CD14-positive monocyte (primary cell): ENCODE results near the gene ARMC9. TPM values are rescaled to one million over a fixed set of nuclear protein-coding genes. Genes with fewer than 3 reads are reported as not detected.

ENCODE experiments used
- DNase-seq, 3 donors: peaks; one replicate each; pipeline ENCODE4 v3.0.0-alpha.2; 2011 to 2022
- H2AFZ ChIP-seq: 2 replicates; pipeline ENCODE4 v1.6.0; 2012; ENCODE audit warnings: mild to moderate bottlenecking, low read depth, low read length, inconsistent platforms; ENCODE audit not compliant: insufficient read depth, poor library complexity, severe bottlenecking
- H3K27ac ChIP-seq, 2 donors: 1 replicate in 1 of 2; 2 replicates in 1 of 2; pipeline ENCODE4 v1.5.1; 2012 to 2013; ENCODE audit warnings: low read length in 2 of 2, control low read depth in 1 of 2, inconsistent platforms in 1 of 2, low read depth in 1 of 2, mild to moderate bottlenecking in 1 of 2
- H3K27me3 ChIP-seq, 2 donors: one replicate each; pipeline versions ENCODE4 v1.6.0 to v1.6.1; 2011 to 2013; ENCODE audit warnings: low read length in 2 of 2; ENCODE audit not compliant: control insufficient read depth in 2 of 2, insufficient read depth in 2 of 2
- H3K36me3 ChIP-seq, 2 donors: replicated peaks in 1 of 2; 1 replicate in 1 of 2; 2 replicates in 1 of 2; pipeline versions ENCODE4 v1.5.1 to v1.6.1; 2012 to 2013; ENCODE audit warnings: low read length in 2 of 2, control low read depth in 1 of 2, inconsistent platforms in 1 of 2, mild to moderate bottlenecking in 1 of 2; ENCODE audit not compliant: insufficient read depth in 2 of 2, control insufficient read depth in 1 of 2
- H3K4me1 ChIP-seq, 2 donors: 1 replicate in 1 of 2; 2 replicates in 1 of 2; pipeline versions ENCODE4 v1.5.1 to v1.6.1; 2012 to 2013; ENCODE audit warnings: low read length in 2 of 2, control low read depth in 1 of 2, inconsistent platforms in 1 of 2, mild to moderate bottlenecking in 1 of 2, moderate library complexity in 1 of 2; ENCODE audit not compliant: insufficient read depth in 2 of 2, control insufficient read depth in 1 of 2
- H3K4me2 ChIP-seq: replicated peaks from 2 replicates; pipeline ENCODE3; 2012; ENCODE audit warnings: low read length, moderate library complexity, mild to moderate bottlenecking; ENCODE audit not compliant: poor library complexity, severe bottlenecking; ENCODE audit errors: extremely low read depth
- H3K4me3 ChIP-seq, 3 experiments: fragments of 200-600 bp in 1 of 3; sonication (generic) in 1 of 3; replicated peaks in 1 of 3; 1 replicate in 2 of 3; 2 replicates in 1 of 3; pipeline ENCODE4 v1.5.1; 2011 to 2013; ENCODE audit warnings: low read length in 3 of 3, mild to moderate bottlenecking in 3 of 3, control low read depth in 2 of 3, low read depth in 2 of 3, inconsistent platforms in 1 of 3, moderate library complexity in 1 of 3
- H3K79me2 ChIP-seq: 2 replicates; pipeline ENCODE4 v1.6.0; 2012; ENCODE audit warnings: mild to moderate bottlenecking, control low read depth, inconsistent platforms, low read length, moderate library complexity; ENCODE audit not compliant: insufficient read depth
- H3K9ac ChIP-seq: 2 replicates; pipeline ENCODE4 v1.6.0; 2017; ENCODE audit warnings: low read length, mild to moderate bottlenecking; ENCODE audit not compliant: insufficient read depth, poor library complexity, severe bottlenecking
- H3K9me3 ChIP-seq, 2 donors: replicated peaks in 1 of 2; 1 replicate in 1 of 2; 2 replicates in 1 of 2; pipeline versions ENCODE4 v1.5.1 to v1.6.1; 2012 to 2013; ENCODE audit warnings: low read length in 2 of 2, control low read depth in 1 of 2; ENCODE audit not compliant: control insufficient read depth in 1 of 2, insufficient read depth in 1 of 2
- H4K20me1 ChIP-seq: 2 replicates; pipeline ENCODE4 v1.6.0; 2012; ENCODE audit warnings: mild to moderate bottlenecking, low read length, control low read depth, moderate library complexity; ENCODE audit not compliant: insufficient read depth
- H3K27ac Mint-ChIP-seq, 7 donors: one replicate each; pipeline ENCODE4 v1.8.0; 2020; ENCODE audit warnings: mild to moderate bottlenecking in 7 of 7, mixed read lengths in 7 of 7, moderate library complexity in 6 of 7, inconsistent platforms in 2 of 7
- H3K27me3 Mint-ChIP-seq, 3 donors: one replicate each; pipeline ENCODE4 v1.8.0; 2021 to 2022; ENCODE audit warnings: low read depth in 3 of 3, mild to moderate bottlenecking in 3 of 3, mixed read lengths in 3 of 3, moderate library complexity in 3 of 3, inconsistent platforms in 1 of 3
- H3K36me3 Mint-ChIP-seq, 2 donors: one replicate each; pipeline ENCODE4 v1.8.0; 2020; ENCODE audit warnings: mixed read lengths in 2 of 2, inconsistent platforms in 1 of 2, mild to moderate bottlenecking in 1 of 2
- H3K4me1 Mint-ChIP-seq: one replicate; pipeline ENCODE4 v1.8.0; 2020; ENCODE audit warnings: mild to moderate bottlenecking, mixed read lengths
- H3K4me3 Mint-ChIP-seq, 2 donors: one replicate each; pipeline ENCODE4 v1.8.0; 2020; ENCODE audit warnings: mild to moderate bottlenecking in 2 of 2, mixed read lengths in 2 of 2, moderate library complexity in 1 of 2
- H3K9me3 Mint-ChIP-seq, 7 donors: one replicate each; pipeline ENCODE4 v1.8.0; 2020 to 2022; ENCODE audit warnings: mixed read lengths in 7 of 7, mild to moderate bottlenecking in 6 of 7, moderate library complexity in 6 of 7, inconsistent platforms in 2 of 7
- CTCF ChIP-seq: fragments of 200-600 bp; IDR thresholded peaks from one replicate; pipeline ENCODE4 v1.8.0; 2022; ENCODE audit warnings: antibody characterized with exemption, mild to moderate bottlenecking
- WGBS: methylation state at CpG from one replicate; pipeline ENCODE4 v1.1.5; 2013; ENCODE audit warnings: missing lambda C conversion rate; ENCODE audit not compliant: insufficient coverage; 5-methylcytosine and 5-hydroxymethylcytosine counted together
- intact Hi-C, 2 donors: fragments of 100-400 bp; cut with micrococcal nuclease; formaldehyde crosslinking; loops; one replicate each; pipeline versions ENCODE4 v1.15.0 to v1.15.1; 2023
- polyA plus RNA-seq, 3 donors: library from polyadenylated mRNA; depleted of rRNA in 1 of 3; unstranded in 2 of 3; stranded (reverse) in 1 of 3; fragments of 300-500 nt in 2 of 3; fragments of >200 nt in 1 of 3; fragmentation: Illumina TruSeq in 2 of 3; gene quantifications; 1 replicate in 2 of 3; 2 replicates in 1 of 3; pipeline ENCODE4 v1.2.3, GENCODE V29; 2012 to 2021

The ARMC9 gene
- polyA plus RNA-seq, 3 donors: 0.07 to 0.27 TPM; not detected in 1

GRCh38 chr2:231384970-231385369 is 186.5 kb downstream of the ARMC9 start:
- H3K9me3 ChIP-seq: peaks cover 0 to 11% of the 10 kb centered on the region in 2 donors
- intact Hi-C loops: no loop called here
- peak in 2 of 3 donors; percentile 18 to 54 for DNase-seq
- H3K4me2 ChIP-seq: no peak overlapping the region
- peaks cover 18 to 22% of the 10 kb centered on the region in 2 donors for H3K4me1 ChIP-seq
- peaks cover 5 to 18% (median 10%) of the 10 kb centered on the region in 7 donors for H3K9me3 Mint-ChIP-seq
- H3K9ac ChIP-seq: no peak overlapping the region
- H2AFZ ChIP-seq: no peak overlapping the region
- no peak overlapping the region for H3K4me3 ChIP-seq
- peaks cover 36% of the 10 kb centered on the region for H3K4me1 Mint-ChIP-seq
- no peaks in the 10 kb centered on the region for H4K20me1 ChIP-seq
- no peaks in the 10 kb centered on the region for H3K27me3 ChIP-seq
- peaks cover 0 to 4% (median 2%) of the 10 kb centered on the region in 3 donors for H3K27me3 Mint-ChIP-seq
- no peak overlapping the region for H3K27ac Mint-ChIP-seq
- H3K36me3 ChIP-seq: no peaks in the 10 kb centered on the region
- no peak overlapping the region for H3K27ac ChIP-seq
- TF ChIP-seq CTCF: no peak
- no peak overlapping the region for H3K4me3 Mint-ChIP-seq
- no CpG with 5 or more reads among the region's 2 CpGs for WGBS
- no peaks in the 10 kb centered on the region for H3K79me2 ChIP-seq
- H3K36me3 Mint-ChIP-seq: peaks cover 0 to 6% of the 10 kb centered on the region in 2 donors

DNA sequence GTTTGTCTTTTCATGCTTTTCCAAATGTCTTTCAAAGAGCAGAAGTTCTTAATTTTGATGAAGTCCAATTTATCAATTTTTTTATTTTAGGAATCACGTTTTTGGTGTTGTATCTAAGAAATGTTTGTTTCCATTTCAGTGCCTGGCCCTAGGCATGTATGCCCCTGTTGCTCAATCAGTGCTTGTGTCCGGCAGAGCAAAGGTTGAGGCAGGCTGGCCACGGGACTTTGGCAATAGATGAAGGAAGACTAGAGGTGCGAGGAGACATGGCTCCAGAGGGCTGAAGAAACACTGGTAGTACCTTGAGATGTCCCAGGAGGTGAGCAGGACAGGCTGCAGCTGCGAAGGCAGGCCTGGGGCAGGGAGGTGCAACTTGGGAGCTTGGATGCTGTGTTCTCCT is 187.0 kb downstream of the ARMC9 start:
- Histone ChIP-seq H3K79me2 (no peaks in the 10 kb centered on the region), H3K9me3 (peaks cover 0 to 11% of the 10 kb centered on the region in 2 donors), H3K27ac (no peak overlapping the region), H3K9ac (no peak overlapping the region), H3K4me2 (no peak overlapping the region), H3K27me3 (no peaks in the 10 kb centered on the region), H3K4me3 (no peak overlapping the region), H4K20me1 (no peaks in the 10 kb centered on the region), H3K36me3 (no peaks in the 10 kb centered on the region), H3K4me1 (peaks cover 23 to 27% of the 10 kb centered on the region in 2 donors), H2AFZ (no peak overlapping the region)
- no peak for TF ChIP-seq CTCF
- Mint-ChIP-seq H3K36me3 (peaks cover 0 to 6% of the 10 kb centered on the region in 2 donors), H3K4me1 (peaks cover 41% of the 10 kb centered on the region), H3K27ac (no peak overlapping the region), H3K27me3 (peaks cover 0 to 4% (median 2%) of the 10 kb centered on the region in 3 donors), H3K9me3 (peaks cover 5 to 20% (median 10%) of the 10 kb centered on the region in 7 donors), H3K4me3 (no peak overlapping the region)
- intact Hi-C loops: no loop called here
- WGBS: 77% methylated on average over 4 of the region's 5 CpGs
- no peak for DNase-seq
